Astrocyte of the cerebellum (primary cell): ENCODE results near the gene PRKCA.
"Not testable (repeated sequence)": the region's sequence is repeated elsewhere in the genome, so short reads cannot be mapped to it uniquely, and the experiment has no call there.

Source experiments
- DNase-seq: peaks from one replicate; pipeline ENCODE4 v3.0.0-alpha.2; 2011; ENCODE audit warnings: low read depth
- H3K4me3 ChIP-seq: 2 replicates; pipeline ENCODE4 v1.5.1; 2011; ENCODE audit warnings: mild to moderate bottlenecking, low read depth, low read length, moderate library complexity
- CTCF ChIP-seq: IDR thresholded peaks from 2 replicates; pipeline ENCODE4 v1.5.1; 2012; ENCODE audit warnings: low read length, low read depth, moderate library complexity, mild to moderate bottlenecking; ENCODE audit errors: missing control alignments
- in situ Hi-C: cut with HindIII; loops from 2 replicates; pipeline ENCODE4 v1.10.0; 2017; ENCODE audit warnings: low sequenced_read_pairs

Gene PRKCA

GRCh38 chr17:66354981-66355380 lies 52.6 kb downstream of the PRKCA start:
- no peak overlapping the region for H3K4me3 ChIP-seq
- in situ Hi-C loops = no loop called here
- no peak for TF ChIP-seq CTCF
- DNase-seq = no peak

- no peak overlapping the region for H3K4me3 ChIP-seq
- TF ChIP-seq CTCF = no peak
- in situ Hi-C loops = no loop called here
- DNase-seq = no peak
Measured at GRCh38 chr17:66355510-66355909, 53.1 kb downstream of the PRKCA start.

GRCh38 chr17:66357037-66357436 lies 54.6 kb downstream of the PRKCA start:
- TF ChIP-seq CTCF = no peak
- in situ Hi-C loops = no loop called here
- DNase-seq = no peak
- H3K4me3 ChIP-seq = no peak overlapping the region

- in situ Hi-C loops = no loop called here
- no peak for DNase-seq
- no peak for TF ChIP-seq CTCF
- H3K4me3 ChIP-seq = no peak overlapping the region
Measured at GRCh38 chr17:66359351-66359750, 56.9 kb downstream of the PRKCA start.

- DNase-seq, H3K4me3 ChIP-seq, in situ Hi-C loops: not testable (repeated sequence)
Measured at GRCh38 chr17:66360961-66361565, 58.6 kb downstream of the PRKCA start.

- DNase-seq = no peak
Measured at GRCh38 chr17:66364508-66364907, 62.1 kb downstream of the PRKCA start.

More at GRCh38 chr17:66364508-66364907, 62.1 kb downstream of the PRKCA start:
- H3K4me3 ChIP-seq = no peak overlapping the region
- TF ChIP-seq CTCF = no peak
- in situ Hi-C loops = no loop called here
